Lower leg skin (tissue), 4 donors: ENCODE results near the gene NPLOC4. TPM values are rescaled to one million over a fixed set of nuclear protein-coding genes. Genes with fewer than 3 reads are reported as not detected.

Source experiments
- DNase-seq, 2 donors: peaks; one replicate each; pipeline ENCODE4 v3.0.0-alpha.2; 2019; ENCODE audit warnings: low spot score in 2 of 2
- H3K4me3 ChIP-seq: fragments of 200-600 bp; sonication (generic); 2 replicates; pipeline ENCODE4 v1.5.1; 2017; ENCODE audit warnings: mild to moderate bottlenecking, low read depth; ENCODE audit not compliant: poor library complexity, severe bottlenecking
- CTCF ChIP-seq, 3 donors: fragments of 450-650 bp; IDR thresholded peaks; one replicate each; pipeline ENCODE4 v1.5.1; 2016; ENCODE audit warnings: antibody characterized with exemption in 3 of 3, mild to moderate bottlenecking in 3 of 3, moderate library complexity in 2 of 3
- POLR2A ChIP-seq, 2 donors: fragments of 450-650 bp; IDR thresholded peaks; one replicate each; pipeline ENCODE4 v1.6.1; 2016 to 2017; ENCODE audit warnings: antibody characterized with exemption in 2 of 2, mild to moderate bottlenecking in 1 of 2, moderate library complexity in 1 of 2
- WGBS, 2 donors: methylation state at CpG; one replicate each; pipeline ENCODE4 v1.1.5; 2018; 5-methylcytosine and 5-hydroxymethylcytosine counted together
- intact Hi-C: fragments of 100-400 bp; cut with DNase I; formaldehyde crosslinking; loops from one replicate; pipeline ENCODE4 v1.15.0; 2023; ENCODE audit warnings: low total_unique reads
- total RNA-seq, 4 donors: library from RNA; depleted of rRNA; stranded (reverse); fragments of >200 nt; gene quantifications; one replicate each; pipeline ENCODE4 v1.1.0, GENCODE V29; 2016

Gene NPLOC4
- total RNA-seq, 4 donors from 2014 or later = 49.3 to 78.7 (median 67.8) TPM

GRCh38 chr17:81508639-81509206 is 128.2 kb downstream of the NPLOC4 start:
- H3K4me3 ChIP-seq = no peak overlapping the region
- intact Hi-C loops = no loop called here
- TF ChIP-seq POLR2A (IDR thresholded peaks at IDR 0.05) (no peak), CTCF (IDR thresholded peaks at IDR 0.05) (no peak)
- WGBS, 2 donors = 50 to 58% methylated on average over 10 of the region's 10 CpGs
- DNase-seq = no peak

Other genes with a start within 250 kb of the NPLOC4 start
- 10 to 100 TPM in 2 of 4 donors, 1 to 10 TPM in 2; 4.1 to 14.2 (median 10.0) TPM for gene BAHCC1, start 241.7 kb downstream of the NPLOC4 start, total RNA-seq
- gene ACTG1, start 124.3 kb downstream of the NPLOC4 start, total RNA-seq = 1,000 to 10,000 TPM; 3,349 to 4,521 (median 4,085) TPM
- gene FSCN2, start 108.7 kb downstream of the NPLOC4 start, total RNA-seq = 1 to 10 TPM in 3 of 4 donors, under 1 TPM in 1; 0.46 to 2.7 (median 1.8) TPM
- gene FAAP100, start 84.8 kb downstream of the NPLOC4 start, total RNA-seq = 10 to 100 TPM; 19.4 to 34.3 (median 28.4) TPM
- 1 to 10 TPM in 2 of 4 donors, under 1 TPM in 1, not detected in 1; 0.57 to 2.5 (median 1.6) TPM for gene TSPAN10, start 84 bp upstream of the NPLOC4 start, total RNA-seq
- 1 to 10 TPM in 2 of 4 donors, under 1 TPM in 1, not detected in 1; 0.30 to 8.9 (median 1.1) TPM for gene PDE6G, start 19.4 kb upstream of the NPLOC4 start, total RNA-seq
- 10 to 100 TPM; 33.5 to 68.3 (median 48.2) TPM for gene OXLD1, start 29.5 kb upstream of the NPLOC4 start, total RNA-seq
- gene CCDC137, start 29.6 kb upstream of the NPLOC4 start, total RNA-seq = 10 to 100 TPM; 19.7 to 35.2 (median 28.3) TPM
- 10 to 100 TPM; 29.2 to 45.1 (median 36.2) TPM for gene ARL16, start 46.7 kb upstream of the NPLOC4 start, total RNA-seq
- 100 to 1,000 TPM in 1 of 4 donors, 10 to 100 TPM in 3; 87.0 to 160 (median 92.1) TPM for gene HGS, start 46.9 kb upstream of the NPLOC4 start, total RNA-seq
- gene MRPL12, start 66.3 kb upstream of the NPLOC4 start, total RNA-seq = 10 to 100 TPM; 39.5 to 64.0 (median 43.1) TPM
- 10 to 100 TPM; 23.4 to 30.6 (median 25.9) TPM for gene SLC25A10, start 75.2 kb upstream of the NPLOC4 start, total RNA-seq
- gene GCGR, start 167.0 kb upstream of the NPLOC4 start, total RNA-seq = under 1 TPM; 0.16 to 0.71 (median 0.47) TPM
- gene MCRIP1, start 196.2 kb upstream of the NPLOC4 start, total RNA-seq = 10 to 100 TPM; 21.6 to 41.0 (median 28.8) TPM
- under 1 TPM in 1 of 4 donors, not detected in 3; 0.36 TPM for gene PPP1R27, start 197.9 kb upstream of the NPLOC4 start, total RNA-seq
- 100 to 1,000 TPM; 685 to 999 (median 839) TPM for gene P4HB, start 223.4 kb upstream of the NPLOC4 start, total RNA-seq
- 100 to 1,000 TPM; 144 to 280 (median 201) TPM for gene ARHGDIA, start 234.2 kb upstream of the NPLOC4 start, total RNA-seq